NCI-H187 (cell line): ENCODE results near the gene ZBTB20.
A peak's percentile ranks its signal among the peaks of the same experiment; 100 is the strongest.

ENCODE experiments used
- DNase-seq, 2 experiments: peaks; one replicate each; lab custom pipeline; 2025; lab: John Stamatoyannopoulos, UW

ZBTB20 gene

DNA sequence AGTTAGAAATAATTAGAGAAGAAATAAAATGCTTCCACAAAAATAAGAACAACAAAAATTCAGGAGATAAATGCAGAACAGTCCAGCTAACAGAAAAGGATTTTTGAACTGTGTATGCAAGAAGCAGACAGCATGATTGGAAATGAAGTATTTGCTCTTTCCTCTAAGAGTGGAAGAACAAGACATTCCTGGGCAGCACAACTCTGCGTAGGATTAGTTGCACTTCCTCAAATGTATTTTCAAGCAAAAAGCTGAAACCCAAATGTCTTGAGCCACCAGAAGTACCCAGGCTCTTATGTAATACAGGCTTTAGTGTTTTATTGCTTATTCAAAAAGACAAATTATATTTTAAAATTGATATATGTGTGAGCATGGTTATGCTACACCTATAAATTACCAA lies 127.2 kb downstream of the ZBTB20 start:
- no peak for DNase-seq

DNA sequence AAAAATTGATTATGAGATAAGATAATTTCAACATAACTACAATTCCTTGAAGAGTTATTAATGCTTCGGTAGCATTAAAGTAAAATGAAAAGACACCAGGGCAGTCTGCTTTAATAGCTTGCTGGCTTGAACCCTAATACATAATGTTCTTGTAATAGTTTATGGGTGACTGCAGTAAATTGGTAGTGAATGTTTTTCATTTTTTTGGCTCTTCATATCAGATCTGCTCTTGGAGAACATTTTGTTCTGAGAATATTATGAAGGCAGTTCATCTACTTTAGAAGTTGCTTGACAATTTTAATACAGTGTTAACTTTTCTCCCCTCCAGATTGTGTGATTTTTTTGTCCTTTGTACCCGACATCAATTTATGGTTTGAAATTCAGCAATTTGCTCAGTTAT lies 128.4 kb downstream of the ZBTB20 start:
- DNase-seq = no peak

DNA sequence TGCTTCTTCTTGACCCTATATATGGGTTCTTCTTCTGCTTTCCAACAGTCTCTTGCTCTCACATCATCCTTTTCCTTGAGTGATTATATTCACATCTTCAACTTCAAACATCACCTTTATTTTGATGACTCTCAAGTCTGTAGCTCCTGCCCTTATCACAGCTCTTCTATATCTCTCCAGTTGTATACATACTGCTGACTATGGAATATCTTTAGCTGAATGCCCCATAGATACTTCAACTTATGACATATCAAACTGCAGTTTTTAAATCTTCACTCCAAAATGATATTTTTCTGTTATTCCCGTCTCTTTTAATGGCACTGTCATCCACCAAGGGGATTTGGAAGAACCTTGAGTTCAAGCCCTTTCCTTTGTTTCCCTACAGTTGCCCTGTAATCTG lies 139.1 kb downstream of the ZBTB20 start:
- no peak for DNase-seq

GRCh38 chr3:115004201-115005140 lies 142.6 kb downstream of the ZBTB20 start:
- no peak for DNase-seq

- no peak for DNase-seq
Observed at GRCh38 chr3:114998971-114999579, 148.0 kb downstream of the ZBTB20 start.

DNA sequence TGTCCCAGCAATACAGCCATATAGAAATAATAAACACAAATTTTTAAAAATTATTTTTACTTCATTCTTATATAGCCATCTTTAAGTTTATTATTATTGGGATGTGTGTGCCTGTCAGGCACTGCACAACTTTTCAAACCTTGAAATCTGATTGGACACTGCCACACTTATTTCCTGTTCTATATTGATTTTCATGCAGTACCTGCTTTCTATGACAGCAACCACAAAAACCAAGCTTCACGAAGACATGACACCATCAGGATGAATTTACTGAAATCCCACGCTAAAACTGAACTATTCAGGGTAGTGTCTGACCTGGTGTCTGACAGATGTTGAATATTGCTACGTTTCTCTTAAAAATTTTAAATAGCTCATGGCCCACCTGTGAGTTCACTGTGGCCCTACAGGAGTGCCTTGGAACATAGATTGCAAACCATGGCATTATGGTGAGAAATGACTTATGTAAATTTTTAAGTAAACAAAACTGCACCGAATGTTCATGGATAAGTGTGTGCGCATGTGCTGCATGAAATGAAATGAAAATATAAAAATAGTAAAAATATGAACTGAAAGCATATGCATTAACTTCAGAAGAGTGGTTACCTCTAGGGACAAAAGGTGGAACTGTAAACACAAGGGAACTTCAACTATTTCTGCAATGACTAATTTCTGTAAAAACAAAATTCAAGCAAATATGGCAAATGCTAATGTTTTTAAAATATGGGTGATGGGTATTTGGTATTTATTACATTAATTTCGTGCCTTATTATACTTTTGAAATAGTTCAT lies 152.3 kb downstream of the ZBTB20 start:
- DNase-seq = no peak

DNA sequence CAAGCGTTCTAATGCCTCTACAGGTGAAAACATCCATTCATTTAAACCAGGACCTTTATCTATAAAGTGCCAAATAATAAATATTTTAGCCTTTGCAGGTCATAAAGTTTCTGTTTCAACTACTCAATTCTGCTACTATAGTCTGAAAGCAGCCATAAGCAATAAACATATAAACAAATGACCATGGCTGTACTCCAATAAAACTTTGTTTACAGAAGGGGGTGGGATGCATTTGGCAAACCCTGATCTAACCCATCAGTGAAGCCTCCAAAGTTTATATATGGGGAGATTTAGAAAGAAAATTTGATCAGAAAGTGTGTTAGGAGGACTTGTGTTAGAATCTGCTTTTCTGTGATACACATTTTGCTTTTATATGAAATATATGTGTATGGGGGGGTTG lies 161.3 kb downstream of the ZBTB20 start:
- no peak for DNase-seq

GRCh38 chr3:114983248-114983647 lies 163.8 kb downstream of the ZBTB20 start:
- DNase-seq = no peak

DNA sequence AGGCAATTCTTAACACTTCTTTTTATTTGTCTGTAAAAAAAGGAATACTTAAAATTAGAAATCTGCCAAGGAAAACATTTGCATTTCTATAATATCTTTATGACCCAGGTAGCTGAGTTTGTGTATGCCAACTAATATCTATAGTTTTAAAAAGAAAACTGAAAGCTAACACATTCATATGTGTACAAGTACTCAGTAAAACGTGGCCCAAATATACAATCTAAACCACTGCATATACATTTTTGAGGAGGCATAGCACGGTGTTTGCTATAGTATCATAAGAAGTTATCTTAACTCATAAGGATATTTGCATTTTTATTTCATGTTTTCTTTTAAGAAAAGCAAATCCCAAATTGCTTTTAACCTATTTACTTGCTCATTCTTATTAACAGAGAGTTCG lies 172.7 kb downstream of the ZBTB20 start:
- DNase-seq = no peak

DNA sequence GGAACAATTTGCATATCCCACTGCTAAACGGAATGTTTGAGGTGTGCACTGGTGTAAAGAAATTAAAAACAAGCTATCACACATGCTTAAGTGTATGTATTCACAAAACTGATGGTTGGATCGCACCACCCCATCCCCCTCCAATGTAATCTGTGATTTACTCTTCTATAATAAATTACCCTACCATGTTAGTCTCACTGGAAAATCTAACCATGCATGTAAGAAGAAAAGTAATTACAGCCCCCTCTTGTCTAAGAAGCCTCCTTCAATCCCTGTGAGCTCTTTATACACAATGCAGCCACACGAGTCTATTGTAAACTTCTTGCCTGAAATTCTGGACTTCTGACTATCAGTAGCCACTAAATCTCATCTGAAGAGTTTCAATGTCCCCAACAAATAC lies 173.6 kb downstream of the ZBTB20 start:
- peak; percentile 7 to 37 for DNase-seq

DNA sequence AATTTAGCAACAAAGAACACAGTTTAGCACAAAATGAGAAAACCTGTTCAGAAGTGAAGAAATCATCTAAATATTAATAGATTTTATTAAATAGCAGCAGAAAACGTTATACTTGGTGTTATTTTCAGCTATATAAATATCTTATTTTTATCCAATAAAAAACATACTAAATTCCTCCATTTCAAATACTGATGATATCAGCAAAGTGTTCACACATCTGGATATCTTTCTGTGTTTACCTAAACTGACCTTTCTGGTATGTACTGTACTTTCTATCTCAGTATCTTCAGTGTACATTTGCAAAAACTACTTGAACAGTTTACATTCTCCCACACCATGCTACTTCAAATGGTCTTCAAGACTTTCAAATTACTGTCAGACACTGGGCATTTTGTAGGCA lies 179.9 kb downstream of the ZBTB20 start:
- no peak for DNase-seq

- DNase-seq = no peak
Observed at GRCh38 chr3:114962189-114962588, 184.9 kb downstream of the ZBTB20 start.

DNA sequence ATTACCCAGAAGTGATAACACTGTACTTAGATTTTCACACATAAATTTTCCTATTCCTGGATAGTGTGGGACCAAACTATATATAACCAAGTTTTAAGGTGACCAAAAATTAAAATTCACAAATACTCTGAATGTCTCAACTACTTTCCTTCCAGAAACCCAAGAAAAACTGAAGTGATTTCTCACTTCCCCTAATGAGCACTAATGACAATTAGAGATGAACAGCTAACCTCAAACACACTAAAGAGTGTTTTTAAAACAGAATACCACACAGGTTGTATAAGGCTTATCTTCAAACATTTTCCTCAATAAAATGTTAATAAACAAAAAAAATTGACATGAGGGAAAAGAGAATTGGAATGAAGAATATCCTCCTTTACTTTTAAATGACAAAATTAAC lies 188.2 kb downstream of the ZBTB20 start:
- no peak for DNase-seq

DNA sequence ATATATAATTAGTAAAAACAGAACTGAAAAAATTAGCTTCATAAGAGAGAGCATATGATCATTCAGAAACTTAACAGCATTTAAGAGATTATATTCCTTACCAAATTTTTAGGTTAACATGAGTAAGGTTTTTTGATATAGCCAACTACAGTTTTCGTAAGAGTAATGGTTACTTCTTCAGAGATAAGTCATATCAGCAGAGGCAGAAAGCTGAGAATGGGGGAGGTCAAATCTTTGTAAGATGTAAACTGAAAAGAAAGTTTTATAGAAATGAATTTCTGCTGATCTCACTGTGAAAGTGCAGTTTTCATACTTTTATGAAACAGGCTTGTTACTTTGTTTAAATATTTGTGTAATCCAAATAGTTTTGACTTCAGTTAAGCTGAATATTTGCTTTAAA lies 193.3 kb downstream of the ZBTB20 start:
- no peak for DNase-seq

DNA sequence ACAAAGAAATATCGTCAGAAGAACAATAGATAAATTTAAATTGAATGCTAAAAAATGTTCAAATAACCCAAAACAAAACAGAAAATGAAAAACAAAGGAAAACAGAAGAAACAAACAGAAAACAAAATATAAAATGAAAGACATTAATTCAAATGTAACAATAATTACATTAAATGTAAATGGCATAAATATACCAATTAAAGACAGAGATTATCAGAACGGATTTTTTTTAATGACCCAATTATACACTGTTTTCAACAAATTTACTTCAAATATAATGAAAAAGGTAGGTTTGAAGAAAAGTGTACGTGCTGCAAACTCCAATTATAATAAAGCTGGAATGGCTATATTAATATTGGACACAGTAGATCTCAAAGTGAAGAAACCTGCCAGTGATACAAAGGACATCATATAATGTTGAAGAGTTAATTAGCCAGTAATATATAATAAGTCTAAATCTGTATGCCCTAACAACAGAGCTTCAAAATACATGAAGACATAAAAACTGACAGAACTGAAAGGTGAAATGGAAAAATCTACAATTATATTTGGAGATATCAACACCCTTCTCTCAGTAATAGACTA lies 193.8 kb downstream of the ZBTB20 start:
- DNase-seq = no peak

- no peak for DNase-seq
Observed at GRCh38 chr3:114942773-114943172, 204.3 kb downstream of the ZBTB20 start.

- DNase-seq = no peak
Observed at GRCh38 chr3:114941626-114942309, 205.3 kb downstream of the ZBTB20 start.

DNA sequence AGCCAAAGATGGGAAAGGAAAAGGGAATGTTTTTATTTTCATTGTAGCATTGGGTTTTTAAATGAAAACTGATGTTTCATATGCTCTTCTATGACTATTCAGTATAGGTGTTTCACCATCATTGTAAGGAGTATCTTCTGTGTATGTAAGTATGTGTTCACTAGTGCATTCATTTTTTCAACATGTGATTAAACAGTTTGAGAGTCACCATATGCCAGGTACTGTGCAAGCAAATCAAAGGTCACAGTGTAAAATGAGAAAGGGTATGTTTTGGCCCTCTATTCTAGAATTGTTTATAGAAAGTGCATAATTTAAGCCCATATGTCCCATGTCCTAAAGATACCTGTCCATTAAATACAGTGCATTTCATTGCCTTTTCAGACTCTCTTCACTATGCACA lies 207.2 kb downstream of the ZBTB20 start:
- DNase-seq = no peak

DNA sequence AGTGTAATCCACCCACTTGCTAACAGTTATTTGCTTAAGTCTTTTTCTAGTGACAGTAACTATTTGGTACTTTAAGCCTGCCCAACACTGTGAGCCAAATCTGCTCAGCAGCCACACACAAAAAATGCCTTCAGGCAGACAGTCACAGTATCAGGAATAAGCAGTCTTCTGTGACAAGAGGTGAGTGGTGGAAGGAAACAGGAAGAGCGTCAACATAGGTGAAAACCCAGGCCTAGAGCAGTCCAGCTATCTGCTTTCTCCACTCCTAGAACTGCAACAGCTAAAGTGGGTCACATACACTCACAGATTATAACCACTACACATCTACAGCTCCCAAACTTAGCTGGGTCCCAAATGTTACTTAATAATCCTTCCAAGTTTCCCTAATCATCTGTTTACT lies 213.7 kb downstream of the ZBTB20 start:
- DNase-seq = no peak

GRCh38 chr3:114929971-114930732 lies 216.9 kb downstream of the ZBTB20 start:
- no peak for DNase-seq
